SKM-1 treated with dmso at 0.1 percent for 144 hours (cell line): ENCODE data around the gene GLS2.
"Not testable (repeated sequence)": the region's sequence is repeated elsewhere in the genome, so short reads cannot be mapped to it uniquely, and the experiment has no call there.

Experiments
- DNase-seq: peaks from one replicate; lab custom pipeline; 2025; ENCODE audit not compliant: unreplicated experiment; lab: John Stamatoyannopoulos, UW

GLS2 gene

GRCh38 chr12:56493409-56494105 is 5.6 kb upstream of the GLS2 start:
- not testable (repeated sequence) for DNase-seq

- no peak for DNase-seq
These were observed 2.4 kb upstream of the GLS2 start for GRCh38 chr12:56490360-56490759.

DNA sequence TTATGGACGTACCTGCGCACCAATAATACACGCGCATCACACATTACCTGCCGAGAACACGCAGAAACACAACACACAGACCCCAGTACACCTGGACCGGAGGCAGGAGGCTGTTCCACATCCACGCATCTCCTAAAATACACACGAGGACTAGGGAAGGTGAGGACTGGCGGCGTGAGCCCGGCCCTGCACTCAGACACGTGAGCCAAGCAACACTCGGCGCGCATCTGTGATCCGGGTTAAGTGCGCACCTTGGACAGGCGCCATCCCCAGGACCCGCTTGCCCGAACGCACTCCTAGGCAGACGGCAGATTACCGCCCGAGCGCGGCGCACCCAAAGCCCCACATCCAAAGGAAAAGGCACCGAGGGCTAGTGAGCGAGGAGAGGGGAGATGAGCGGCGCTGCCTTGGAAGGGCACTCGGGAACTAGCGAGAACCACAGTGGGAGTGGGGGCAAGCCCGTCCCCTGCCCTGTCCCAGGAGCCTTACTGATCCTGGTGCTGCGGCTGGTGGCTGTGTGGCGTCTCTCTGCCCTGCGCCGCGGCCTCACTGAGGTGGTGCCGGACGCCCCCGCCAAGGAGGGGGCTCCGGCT is 417 bp downstream of the GLS2 start:
- DNase-seq = no peak

GRCh38 chr12:56486694-56487093 is 1.3 kb downstream of the GLS2 start:
- DNase-seq = no peak

DNA sequence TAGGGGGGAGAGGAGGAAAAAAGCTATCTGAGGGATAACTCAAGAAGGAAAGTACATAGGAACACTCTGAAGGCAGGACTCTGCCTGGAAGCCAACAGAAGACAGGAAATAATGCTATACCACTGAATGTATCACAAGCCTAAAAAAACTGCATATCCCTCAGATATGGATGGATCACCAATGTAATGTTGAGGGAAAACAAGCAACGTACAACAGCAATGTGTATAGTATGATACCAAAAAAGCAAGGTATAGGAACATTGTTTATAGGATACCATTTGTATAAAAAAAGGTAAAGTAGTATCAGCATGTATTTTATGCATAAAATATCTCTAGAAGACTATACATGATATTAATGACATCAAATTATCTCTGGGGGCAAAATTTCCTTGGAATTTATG is 3.4 kb downstream of the GLS2 start:
- no peak for DNase-seq

DNA sequence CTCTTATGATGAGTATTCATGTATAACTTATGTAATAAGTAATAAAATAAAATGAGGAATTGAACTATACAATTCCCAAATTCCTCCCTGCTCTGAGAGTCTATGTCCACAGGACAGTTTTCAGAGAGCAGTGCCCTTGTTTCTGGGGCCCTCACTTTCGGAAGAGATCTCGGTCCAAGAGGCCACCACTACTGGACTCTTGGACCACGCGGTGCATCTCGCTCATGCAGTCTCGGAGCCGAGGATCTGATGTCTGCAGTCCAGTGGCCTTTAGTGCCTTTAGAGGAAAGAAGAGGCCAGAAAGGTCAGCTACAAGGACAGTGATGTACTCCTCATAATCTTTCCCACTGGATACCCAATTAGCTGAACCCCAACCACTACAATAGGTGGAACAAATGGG is 8.3 kb downstream of the GLS2 start:
- no peak for DNase-seq

DNA sequence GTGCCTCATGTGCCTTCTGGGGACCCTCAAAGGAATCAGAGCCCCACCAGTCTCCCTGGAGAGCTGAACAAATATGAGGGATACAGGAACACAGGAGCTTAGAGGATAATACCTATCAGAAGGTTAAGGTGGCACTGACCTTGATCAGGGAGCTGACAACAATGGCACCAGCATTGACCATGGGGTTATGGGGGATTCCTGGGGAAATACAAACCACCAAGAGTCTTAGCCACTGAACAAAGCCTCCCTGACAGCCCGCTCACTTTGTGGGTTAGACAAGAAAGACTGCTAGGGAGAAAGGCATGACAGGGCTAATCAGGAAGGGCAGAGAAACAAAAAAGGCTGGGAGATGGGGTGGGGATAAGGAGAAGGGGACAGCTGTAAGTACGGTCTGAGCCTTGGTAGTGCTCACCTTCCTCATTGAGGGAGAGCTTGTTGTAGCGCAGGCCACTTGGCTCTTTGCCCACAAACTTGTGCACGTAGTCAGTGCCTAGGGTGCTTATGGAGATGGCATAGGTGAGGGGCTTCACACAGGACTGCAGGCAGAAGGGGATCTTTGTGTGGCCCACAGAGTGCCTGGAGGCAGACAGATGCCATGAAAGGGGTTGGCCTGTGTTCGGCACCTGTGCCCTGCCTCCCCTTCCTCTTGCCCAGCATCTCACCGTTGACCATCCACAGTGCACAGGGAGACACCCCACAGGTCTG is 10.3 kb downstream of the GLS2 start:
- no peak for DNase-seq

GRCh38 chr12:56476972-56477432 is 11.0 kb downstream of the GLS2 start:
- no peak for DNase-seq

DNA sequence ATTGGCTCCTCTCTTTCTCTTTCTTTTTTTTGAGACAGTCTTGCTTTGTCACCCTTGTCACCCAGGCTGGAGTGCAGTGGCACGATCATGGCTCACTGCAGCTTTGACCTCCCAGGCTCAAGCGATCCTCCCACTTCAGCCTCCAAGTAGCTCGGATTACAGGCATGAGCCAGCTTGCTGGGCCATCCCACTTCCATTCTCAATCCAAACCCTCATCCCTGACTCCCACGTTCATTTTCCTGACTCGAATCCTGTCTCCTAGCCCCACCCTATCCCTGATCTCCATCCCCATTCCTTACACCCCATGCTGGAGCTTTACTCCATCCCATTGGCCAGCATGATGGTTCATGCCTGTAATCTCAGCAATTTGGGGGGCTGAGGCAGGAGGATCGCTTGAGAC is 11.8 kb downstream of the GLS2 start:
- DNase-seq = no peak

DNA sequence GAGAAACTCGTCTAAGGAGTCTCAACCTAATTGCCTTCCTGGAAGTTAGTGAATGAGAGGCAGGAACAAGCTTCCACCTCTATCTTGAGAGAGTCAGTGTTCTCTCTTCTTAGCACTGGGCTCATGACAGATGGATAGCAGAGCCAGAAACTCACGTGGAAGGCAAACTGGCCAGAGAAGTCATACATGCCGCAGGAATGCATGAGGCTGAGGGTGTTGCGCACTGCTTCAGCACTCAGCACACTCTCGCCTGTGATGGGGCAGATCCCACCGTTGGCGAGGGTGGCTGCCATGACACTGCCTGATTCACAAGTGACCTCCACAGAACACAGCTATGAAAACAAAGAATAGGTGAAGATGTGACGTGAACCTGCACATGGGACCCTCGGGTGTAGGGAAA is 13.6 kb downstream of the GLS2 start:
- DNase-seq = no peak

DNA sequence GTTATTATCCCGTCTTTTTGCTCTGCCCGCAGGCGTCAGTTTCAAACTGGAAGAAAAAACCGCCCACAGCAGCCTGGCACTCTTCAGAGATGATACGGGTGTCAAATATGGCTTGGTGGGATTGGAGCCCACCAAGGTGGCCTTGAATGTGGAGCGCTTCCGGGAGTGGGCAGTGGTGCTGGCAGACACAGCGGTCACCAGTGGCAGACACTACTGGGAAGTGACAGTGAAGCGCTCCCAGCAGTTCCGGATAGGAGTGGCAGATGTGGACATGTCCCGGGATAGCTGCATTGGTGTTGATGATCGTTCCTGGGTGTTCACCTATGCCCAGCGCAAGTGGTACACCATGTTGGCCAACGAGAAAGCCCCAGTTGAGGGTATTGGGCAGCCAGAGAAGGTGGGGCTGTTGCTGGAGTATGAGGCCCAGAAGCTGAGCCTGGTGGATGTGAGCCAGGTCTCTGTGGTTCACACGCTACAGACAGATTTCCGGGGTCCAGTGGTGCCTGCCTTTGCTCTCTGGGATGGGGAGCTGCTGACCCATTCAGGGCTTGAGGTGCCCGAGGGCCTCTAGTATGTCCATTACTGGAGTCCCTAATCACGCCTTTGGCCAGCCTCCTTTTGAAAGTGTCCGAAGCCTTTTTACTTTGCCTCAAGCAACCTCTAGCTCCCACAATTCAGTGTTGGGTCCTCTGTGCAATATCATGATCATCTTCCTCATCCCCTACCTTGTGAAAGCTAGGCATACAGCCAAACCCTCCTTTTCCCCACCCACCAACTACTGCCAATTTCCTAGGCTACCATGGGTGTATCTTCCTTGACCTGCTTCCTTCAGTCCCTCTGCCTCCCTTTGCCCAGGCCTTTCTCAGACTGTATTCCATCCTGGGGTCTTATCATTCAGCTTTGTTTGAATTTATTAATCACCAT is 18.7 kb downstream of the GLS2 start:
- no peak for DNase-seq

DNA sequence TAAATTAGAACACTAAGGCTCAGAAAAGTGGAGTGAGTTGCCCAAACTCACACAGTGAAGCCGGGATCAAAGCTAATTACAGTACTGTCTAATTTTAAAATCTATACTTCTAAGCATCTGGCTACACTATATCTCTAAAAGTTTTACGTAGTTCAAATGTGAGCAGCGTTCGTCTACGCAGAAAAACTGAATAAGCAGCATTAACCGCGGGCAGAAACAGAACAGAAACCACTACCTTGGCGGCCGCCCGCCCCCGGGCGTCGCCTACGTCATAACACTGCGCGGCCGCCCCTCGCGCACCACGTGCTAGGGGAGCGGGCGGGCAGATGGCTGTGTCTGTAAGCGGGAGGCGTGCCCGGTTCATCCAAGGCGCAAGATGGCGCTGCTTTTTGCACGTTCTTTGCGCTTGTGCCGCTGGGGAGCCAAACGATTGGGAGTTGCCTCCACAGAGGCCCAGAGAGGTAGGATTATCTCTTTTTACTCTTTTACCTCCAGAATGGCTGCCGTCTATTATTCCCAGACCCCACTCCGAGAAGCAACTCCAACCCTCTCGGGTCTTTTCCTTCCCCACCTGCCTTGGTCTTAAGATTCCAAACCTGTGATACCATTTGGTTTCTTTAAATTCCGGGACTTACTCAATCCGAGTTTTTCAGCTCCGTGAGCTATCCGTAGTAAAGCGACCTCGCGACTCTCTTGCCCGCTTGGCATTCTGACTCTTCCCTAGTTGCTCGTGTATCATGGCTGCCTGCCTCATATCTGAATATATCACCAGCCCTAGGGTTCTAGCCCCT is 19.6 kb downstream of the GLS2 start, which contains the start of gene SPRYD4:
SPRYD4 (plus strand) TSS at position 363 of the 791 bp plus-strand sequence; CDS start at position 377, 14 bp downstream.
- DNase-seq = peak; percentile 66

- no peak for DNase-seq
These were observed 25.4 kb downstream of the GLS2 start for GRCh38 chr12:56462565-56462964.

GRCh38 chr12:56461235-56462159 is 26.5 kb downstream of the GLS2 start:
- no peak for DNase-seq

GRCh38 chr12:56457817-56458216 is 30.1 kb downstream of the GLS2 start:
- no peak for DNase-seq

DNA sequence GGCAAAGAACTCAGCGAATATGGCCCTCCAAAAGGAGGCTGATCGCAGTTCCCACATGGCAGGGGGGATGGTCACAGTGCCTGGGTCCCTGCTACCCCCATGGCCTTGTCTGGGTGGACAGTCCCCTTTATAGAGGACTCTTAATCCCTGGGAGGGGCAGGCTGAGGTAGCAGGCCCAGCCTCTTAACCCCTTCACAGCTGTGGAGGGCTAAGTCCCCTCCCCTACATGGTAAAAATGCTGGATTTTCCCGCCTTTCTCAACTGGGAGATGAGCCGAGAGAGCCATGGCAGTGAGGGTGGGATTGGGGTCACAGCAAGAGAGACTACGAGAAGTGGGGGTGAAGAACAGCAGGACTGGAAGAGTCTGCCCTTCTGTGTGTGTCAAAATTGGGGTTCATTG is 33.4 kb downstream of the GLS2 start, which contains the start of gene MIP:
MIP (minus strand) TSS at position 101 of the 400 bp plus-strand sequence; CDS start at position 57, 44 bp downstream.
- DNase-seq = no peak

DNA sequence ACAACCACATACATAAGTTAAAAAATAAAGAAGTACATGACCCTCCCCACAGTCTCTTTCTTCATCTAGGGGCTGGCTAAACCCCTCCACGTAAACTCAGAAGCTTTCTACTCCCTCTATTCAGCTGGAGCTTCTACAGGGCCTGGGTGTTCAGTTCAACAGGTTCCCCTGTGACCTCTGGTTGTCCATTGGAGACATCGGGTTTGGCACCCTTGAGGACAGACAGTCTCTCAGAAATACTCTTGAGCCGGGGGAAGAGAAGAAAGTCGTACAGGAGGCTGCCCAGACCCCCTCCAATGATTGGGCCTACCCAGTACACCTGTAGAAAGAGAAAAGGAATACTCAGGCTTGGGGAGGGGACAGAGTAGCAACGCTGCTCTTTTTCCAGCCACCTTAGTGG is 36.8 kb downstream of the GLS2 start:
- DNase-seq = no peak

- DNase-seq = no peak
These were observed 37.7 kb downstream of the GLS2 start for GRCh38 chr12:56450241-56450640.

DNA sequence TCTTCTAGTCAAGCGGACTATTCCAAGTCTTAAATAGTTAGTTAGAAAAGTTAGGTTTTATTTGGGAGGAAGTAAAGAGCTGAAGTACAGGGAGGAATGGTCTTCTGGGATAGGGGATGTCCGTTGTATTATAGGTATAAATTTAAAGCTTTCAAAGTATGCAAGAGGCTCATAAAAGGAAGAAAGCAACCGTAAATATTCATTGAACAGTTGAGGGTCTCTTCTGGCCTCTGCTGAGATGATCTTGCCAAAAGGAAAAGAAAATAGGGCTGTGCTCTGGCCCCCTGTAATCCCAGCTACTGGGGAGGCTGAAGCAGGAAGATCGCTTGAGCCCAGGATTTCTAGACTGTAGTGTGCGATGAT is 38.4 kb downstream of the GLS2 start:
- DNase-seq = no peak
